K562 (cell line): ENCODE results near the gene MBNL2. TPM values are rescaled to one million over a fixed set of nuclear protein-coding genes. Genes with fewer than 3 reads are reported as not detected.

Experiments used
- ATAC-seq: fragments of 200-7000 bp; cut with Tn5 transposase; 3 replicates; pipeline ENCODE4 v1.9.1; 2020; ENCODE audit warnings: moderate library complexity
- BruUV-seq: library from RNA; stranded (reverse); fragments of 400-500 nt; replicated peaks from 2 replicates; lab custom pipeline; 2021; lab: Mats Ljungman, UMichigan
- CTCF ChIA-PET: fragments of 300-600 bp; formaldehyde crosslinking; extraction: SDS; loops from one replicate; lab custom pipeline; 2021; ENCODE audit warnings: low intra/inter-chr PET ratio; lab: Yijun Ruan, JAX
- POLR2A ChIA-PET: fragments of 300-600, 350-650 bp; sonication (Branson Sonifier 250); formaldehyde crosslinking; extraction: SDS; loops from one replicate; lab custom pipeline; 2021; ENCODE audit warnings: antibody characterized with exemption, inconsistent platforms; lab: Yijun Ruan, JAX
- DNase-seq, 4 experiments: peaks; one replicate each; pipeline versions ENCODE4 v3.0.0 to v3.0.0-alpha.2; 2011 to 2018; ENCODE audit warnings: low spot score in 3 of 4, mixed read lengths in 3 of 4; ENCODE audit errors: extremely low read depth in 1 of 4
- FAIRE-seq: peaks from 2 replicates; lab custom pipeline; 2011; peaks lifted over from hg19 to GRCh38; lab: Jason Lieb, UNC
- H2AFZ ChIP-seq: 2 replicates; pipeline ENCODE4 v1.6.0; 2011; ENCODE audit warnings: low read depth, low read length, control low read depth, inconsistent platforms
- H3K27ac ChIP-seq: fragments of 200-600 bp; 3 replicates; pipeline ENCODE4 v1.8.0; 2011; ENCODE audit warnings: low read depth, mild to moderate bottlenecking, control low read depth, inconsistent platforms, low read length, moderate library complexity, mixed read lengths; ENCODE audit errors: extremely low read depth
- H3K27me3 ChIP-seq, 2 experiments: fragments of 300-600 bp in 1 of 2; 2 replicates in 1 of 2; 3 replicates in 1 of 2; pipeline versions ENCODE4 v1.6.0 to v1.8.0; 2011; ENCODE audit warnings: inconsistent platforms in 2 of 2, low read length in 2 of 2, mild to moderate bottlenecking in 1 of 2, mixed read lengths in 1 of 2, moderate library complexity in 1 of 2; ENCODE audit not compliant: control insufficient read depth in 2 of 2, insufficient read depth in 2 of 2
- H3K36me3 ChIP-seq: fragments of 300-600 bp; 3 replicates; pipeline ENCODE4 v1.8.0; 2011; ENCODE audit warnings: mild to moderate bottlenecking, low read length, inconsistent platforms; ENCODE audit not compliant: control insufficient read depth, insufficient read depth
- H3K4me1 ChIP-seq, 2 experiments: fragments of 200-600 bp in 1 of 2; replicated peaks in 1 of 2; 2 replicates in 1 of 2; 3 replicates in 1 of 2; pipeline versions ENCODE4 v1.5.1 to v1.8.0; 2011; ENCODE audit warnings: inconsistent platforms in 2 of 2, low read length in 2 of 2, mild to moderate bottlenecking in 1 of 2, mixed read lengths in 1 of 2, moderate library complexity in 1 of 2; ENCODE audit not compliant: control insufficient read depth in 2 of 2, insufficient read depth in 2 of 2
- H3K4me2 ChIP-seq: 2 replicates; pipeline ENCODE4 v1.6.1; 2011; ENCODE audit warnings: low read length, control low read depth, inconsistent platforms, mixed read lengths; ENCODE audit not compliant: insufficient read depth
- H3K4me3 ChIP-seq: fragments of 200-600 bp; sonication (generic), shearing (Covaris generic); 2 replicates; pipeline ENCODE4 v1.5.1; 2016; ENCODE audit warnings: control low read depth, inconsistent platforms
- H3K79me2 ChIP-seq: fragments of 200-600 bp; 3 replicates; pipeline ENCODE4 v1.8.0; 2011; ENCODE audit warnings: low read length, inconsistent platforms; ENCODE audit not compliant: control insufficient read depth, insufficient read depth
- H3K9ac ChIP-seq, 2 experiments: 2 replicates each; pipeline versions ENCODE4 v1.6.0 to v1.6.1; 2011; ENCODE audit warnings: low read depth in 2 of 2, low read length in 2 of 2, control low read depth in 1 of 2, inconsistent platforms in 1 of 2, mild to moderate bottlenecking in 1 of 2, mixed read lengths in 1 of 2; ENCODE audit not compliant: insufficient read depth in 1 of 2
- H3K9me1 ChIP-seq: one replicate; pipeline ENCODE4 v1.6.0; 2011; ENCODE audit warnings: inconsistent platforms, mild to moderate bottlenecking, low read length, moderate library complexity; ENCODE audit not compliant: control insufficient read depth, insufficient read depth
- H3K9me3 ChIP-seq: replicated peaks from 2 replicates; pipeline ENCODE4 v1.5.1; 2011; ENCODE audit warnings: low read depth, low read length, inconsistent platforms; ENCODE audit not compliant: control insufficient read depth, insufficient read depth
- H4K20me1 ChIP-seq: replicated peaks from 2 replicates; pipeline ENCODE4 v1.6.1; 2011; ENCODE audit warnings: low read length, inconsistent platforms, mixed read lengths; ENCODE audit not compliant: control insufficient read depth, insufficient read depth
- ATF1 ChIP-seq, 2 experiments: fragments of 450-650 bp in 1 of 2; IDR thresholded peaks; 2 replicates each; pipeline ENCODE4 v1.6.1; 2016; ENCODE audit warnings: missing compliant biosample characterization in 1 of 2, missing genetic modification characterization in 1 of 2
- ATF3 ChIP-seq, 2 experiments: fragments of 450-650 bp in 1 of 2; sonication (generic) in 1 of 2; formaldehyde crosslinking in 1 of 2; IDR thresholded peaks in 1 of 2; conservative IDR thresholded peaks in 1 of 2; 2 replicates each; pipeline versions ENCODE4 v1.6.1 to v1.8.1; 2016 to 2023; ENCODE audit warnings: mild to moderate bottlenecking in 2 of 2, moderate library complexity in 2 of 2, inconsistent platforms in 1 of 2, missing genetic modification reagents in 1 of 2
- BRD4 ChIP-seq: fragments of 200-600 bp; sonication (generic); IDR thresholded peaks from 2 replicates; pipeline ENCODE4 v1.6.1; 2017; ENCODE audit warnings: inconsistent platforms
- CREM ChIP-seq: IDR thresholded peaks from 2 replicates; pipeline ENCODE4 v1.6.1; 2014; ENCODE audit warnings: antibody characterized with exemption, low read depth
- CSDE1 ChIP-seq, 2 experiments: fragments of 450-650 bp; IDR thresholded peaks; 2 replicates each; pipeline ENCODE4 v1.6.1; 2016; ENCODE audit warnings: mild to moderate bottlenecking in 1 of 2
- ELK1 ChIP-seq: sonication (generic); formaldehyde crosslinking; IDR thresholded peaks from 2 replicates; pipeline ENCODE4 v1.8.1; 2022; ENCODE audit warnings: missing genetic modification reagents
- EWSR1 ChIP-seq: fragments of 450-650 bp; IDR thresholded peaks from 2 replicates; pipeline ENCODE4 v1.6.1; 2018; ENCODE audit warnings: borderline replicate concordance, mild to moderate bottlenecking, low read depth, moderate library complexity; ENCODE audit not compliant: partially characterized antibody
- HDAC6 ChIP-seq: IDR thresholded peaks from 2 replicates; pipeline ENCODE4 v1.6.1; 2012; ENCODE audit warnings: low read depth, mild to moderate bottlenecking, control low read depth, inconsistent platforms, low read length, moderate library complexity
- JUN ChIP-seq, 2 experiments: sonication (generic) in 1 of 2; formaldehyde crosslinking in 1 of 2; IDR thresholded peaks; 2 replicates each; pipeline versions ENCODE4 v1.6.1 to v1.8.0; 2012 to 2022; ENCODE audit warnings: borderline replicate concordance in 2 of 2, mild to moderate bottlenecking in 2 of 2, improper control_type of control experiment in 1 of 2, low read depth in 1 of 2, low read length in 1 of 2, missing genetic modification reagents in 1 of 2
- KDM2B ChIP-seq: fragments of 250-450 bp; sonication (Bioruptor Pico); IDR thresholded peaks from 2 replicates; pipeline ENCODE4 v1.8.0; 2021; ENCODE audit warnings: mild to moderate bottlenecking, moderate library complexity
- MLLT1 ChIP-seq, 2 experiments: fragments of 450-650 bp; IDR thresholded peaks; 2 replicates each; pipeline ENCODE4 v1.6.1; 2016
- RBFOX2 ChIP-seq: fragments of 200-400 bp; formaldehyde crosslinking; IDR thresholded peaks from 2 replicates; pipeline ENCODE4 v1.6.1; 2017; ENCODE audit warnings: low read depth, mild to moderate bottlenecking, low read length, moderate library complexity
- SRSF7 ChIP-seq: fragments of 200-400 bp; formaldehyde crosslinking; optimal IDR thresholded peaks from 2 replicates; pipeline ENCODE3; 2017; ENCODE audit warnings: mild to moderate bottlenecking, low read depth, low read length
- STAT5B ChIP-seq: fragments of 250-450 bp; sonication (Bioruptor Pico); IDR thresholded peaks from 2 replicates; pipeline ENCODE4 v1.8.0; 2021; ENCODE audit warnings: mild to moderate bottlenecking, inconsistent platforms
- TCF7L2 ChIP-seq: fragments of 150-350 bp; IDR thresholded peaks from 2 replicates; pipeline ENCODE4 v1.6.1; 2016; ENCODE audit warnings: low read depth, mild to moderate bottlenecking, low read length, moderate library complexity
- TEAD1 ChIP-seq, 2 experiments: fragments of 450-650 bp in 1 of 2; sonication (generic) in 1 of 2; formaldehyde crosslinking; IDR thresholded peaks; 2 replicates each; pipeline versions ENCODE4 v1.4.0 to v1.8.0; 2020 to 2022; ENCODE audit warnings: mild to moderate bottlenecking in 2 of 2, missing genetic modification reagents in 1 of 2
- ZNF324 ChIP-seq: fragments of 250-450 bp; sonication (Bioruptor Pico); IDR thresholded peaks from 2 replicates; pipeline ENCODE4 v1.4.0; 2020; ENCODE audit warnings: mild to moderate bottlenecking
- WGBS: fragments of 100-300 bp; shearing (Covaris generic); methylation state at CpG from one replicate; pipeline ENCODE4 v1.1.6; 2016; ENCODE audit warnings: low coverage, mixed read lengths; ENCODE audit not compliant: insufficient coverage; ENCODE audit errors: missing lambda C conversion rate; 5-methylcytosine and 5-hydroxymethylcytosine counted together
- in situ Hi-C: fragments of 300-500 bp; cut with MboI; formaldehyde crosslinking; loops from 4 replicates; pipeline ENCODE4 v1.15.0; 2018; ENCODE audit warnings: inconsistent platforms, mixed read lengths
- intact Hi-C: fragments of 100-400 bp; cut with micrococcal nuclease; formaldehyde crosslinking; loops from 2 replicates; pipeline ENCODE4 v1.14.2; 2022
- polyA plus RNA-seq, 8 experiments: library from polyadenylated mRNA; depleted of rRNA in 4 of 8; stranded (reverse) in 5 of 8; unstranded in 3 of 8; fragments of >200 nt; fragmentation: Nextera tagmentation in 2 of 8; fragmentation: Illumina TruSeq in 1 of 8; extraction: Ambion mirVana in 2 of 8; extraction: Trizol in 1 of 8; gene quantifications; 2 replicates each; pipeline versions ENCODE4 v1.2.1 to v1.2.3, GENCODE V29; 2011 to 2014; ENCODE audit warnings: inconsistent platforms in 1 of 8, missing spikeins in 1 of 8
- total RNA-seq, 7 experiments: library from RNA; depleted of rRNA in 6 of 7; stranded (reverse); fragments of >200 nt in 6 of 7; fragmentation: Illumina TruSeq in 2 of 7; extraction: Trizol in 2 of 7; gene quantifications; 2 replicates each; pipeline versions ENCODE4 v1.2.1 to v1.2.3, GENCODE V29; 2011 to 2021; ENCODE audit warnings: low replicate concordance in 1 of 7

MBNL2 gene
- total and polyA plus RNA-seq, 9 of the 15 experiments (the other 6 are each of a cell fraction or from before 2014, with no cell fraction given): 7.0 to 24.8 (median 13.8) TPM

GRCh38 chr13:97223711-97224541 lies 1.8 kb downstream of the MBNL2 start:
- Histone ChIP-seq H3K9ac (peak overlapping the region; percentile 85 to 88), H3K4me1 (peaks cover 0 to 35% of the 10 kb centered on the region in 2 experiments; a peak in 4 of 5 replicates), H3K36me3 (no peaks in the 10 kb centered on the region; the same call in 2 of the 3 replicates), H3K4me2 (peak overlapping the region; percentile 86), H3K9me3 (no peaks in the 10 kb centered on the region), H2AFZ (no peak overlapping the region), H3K27ac (peak overlapping the region; percentile 81), H3K4me3 (peak overlapping the region; percentile 63), H4K20me1 (peaks cover 5% of the 10 kb centered on the region; the same call in 1 of the 2 replicates), H3K27me3 (no peaks in the 10 kb centered on the region), H3K9me1 (no peaks in the 10 kb centered on the region), H3K79me2 (peaks cover 72% of the 10 kb centered on the region)
- under 1% methylated on average over 11 of the region's 11 CpGs for WGBS
- no TSS peak for BruUV-seq
- CTCF ChIA-PET: no interaction called here
- ATAC-seq (peak; percentile 34), FAIRE-seq (peak; percentile 11), DNase-seq (peak; percentile 28 to 66 (median 34))
- POLR2A ChIA-PET: interaction anchor here (0.6 to 2.2 kb wide), 7 partner anchors 8 to 139 kb away, joined by 3 to 8 read pairs (median 3); no protein-coding TSS in a partner anchor
- in situ Hi-C loops: no loop called here
- intact Hi-C loops: loop anchor here (2.0 to 10.0 kb wide), 2 partner anchors 33 to 211 kb away; partner anchors contain the start of gene RAP2A
- no peak for TF ChIP-seq HDAC6
- TF ChIP-seq CSDE1 (IDR thresholded peaks at IDR 0.05): no peak
- TF ChIP-seq ATF3 (IDR thresholded peaks at IDR 0.05): peak; percentile 95
- no peak for TF ChIP-seq ATF3 (CRISPR knock-in tag; conservative IDR thresholded peaks at IDR 0.05)
- no peak for TF ChIP-seq TCF7L2
- no peak for TF ChIP-seq SRSF7
- peak; percentile 64; the same call in 1 of the 2 replicates for TF ChIP-seq JUN (IDR thresholded peaks at IDR 0.05; ENCODE audit: borderline replicate concordance, low read depth, low read length)
- no peak for TF ChIP-seq JUN (CRISPR knock-in tag; IDR thresholded peaks at IDR 0.05; ENCODE audit: borderline replicate concordance)
- TF ChIP-seq KDM2B (CRISPR knock-in tag): no peak
- peak; percentile 78 for TF ChIP-seq CREM
- no peak for TF ChIP-seq STAT5B (CRISPR knock-in tag)
- no peak for TF ChIP-seq ZNF324 (CRISPR knock-in tag)
- TF ChIP-seq EWSR1: no peak
- peak; percentile 25; the same call in 1 of the 2 replicates for TF ChIP-seq RBFOX2
- TF ChIP-seq BRD4: no peak
- TF ChIP-seq TEAD1 (CRISPR knock-in tag; IDR thresholded peaks at IDR 0.05): peak in 1 of 2 experiments; percentile 51; a peak in 1 of 4 replicates
- no peak for TF ChIP-seq ELK1 (CRISPR knock-in tag)
- TF ChIP-seq ATF1 (CRISPR knock-in tag; IDR thresholded peaks at IDR 0.05): no peak
- peak; percentile 84 for TF ChIP-seq ATF1 (tag; IDR thresholded peaks at IDR 0.05)
- TF ChIP-seq MLLT1 (IDR thresholded peaks at IDR 0.05): peak in 1 of 2 experiments; percentile 3; a peak in 2 of 4 replicates
